B cell (primary cell): Measurements from ENCODE around the gene IL10. TPM values are rescaled to one million over a fixed set of nuclear protein-coding genes. Genes with fewer than 3 reads are reported as not detected.

Experiments
- ATAC-seq: fragments of 200-7000 bp; cut with Tn5 transposase; one replicate; pipeline ENCODE4 v1.10.0; 2021; ENCODE audit warnings: low read depth, mild to moderate bottlenecking, moderate number of reproducible peaks, moderate library complexity
- CTCF ChIA-PET: fragments of 350-600 bp; sonication (Branson Sonifier 250); formaldehyde crosslinking; loops from one replicate; lab custom pipeline; 2021; ENCODE audit warnings: antibody characterized with exemption, inconsistent platforms; lab: Charles Lee
- POLR2A ChIA-PET: fragments of 350-600 bp; sonication (Branson Sonifier 250); formaldehyde crosslinking; loops from one replicate; lab custom pipeline; 2021; ENCODE audit warnings: antibody characterized with exemption; lab: Charles Lee
- DNase-seq: peaks from one replicate; pipeline ENCODE4 v3.0.0; 2013
- H2AFZ ChIP-seq: 2 replicates; pipeline ENCODE4 v1.6.1; 2012; ENCODE audit warnings: mild to moderate bottlenecking, low read depth, low read length; ENCODE audit not compliant: insufficient read depth, poor library complexity, severe bottlenecking
- H3K27ac ChIP-seq, 2 donors: 1 replicate in 1 of 2; 2 replicates in 1 of 2; pipeline ENCODE4 v1.5.1; 2012 to 2013; ENCODE audit warnings: low read length in 2 of 2, mild to moderate bottlenecking in 2 of 2, moderate library complexity in 1 of 2
- H3K27me3 ChIP-seq, 4 experiments: fragments of 200-600 bp in 1 of 4; sonication (generic) in 1 of 4; replicated peaks in 1 of 4; 1 replicate in 2 of 4; 2 replicates in 2 of 4; pipeline versions ENCODE4 v1.6.1 to v1.7.0; 2013 to 2016; ENCODE audit warnings: low read length in 3 of 4, mild to moderate bottlenecking in 2 of 4, mixed read lengths in 1 of 4, moderate library complexity in 1 of 4; ENCODE audit not compliant: insufficient read depth in 4 of 4, control insufficient read depth in 3 of 4; ENCODE audit errors: control extremely low read depth in 1 of 4
- H3K36me3 ChIP-seq, 2 experiments: replicated peaks in 1 of 2; 1 replicate in 1 of 2; 2 replicates in 1 of 2; pipeline versions ENCODE4 v1.6.1 to v1.7.1; 2013; ENCODE audit warnings: low read length in 1 of 2; ENCODE audit not compliant: insufficient read depth in 2 of 2, control insufficient read depth in 1 of 2; ENCODE audit errors: control extremely low read depth in 1 of 2, extremely low read depth in 1 of 2
- H3K4me1 ChIP-seq, 2 donors: fragments of 200-600 bp in 1 of 2; sonication (generic) in 1 of 2; 1 replicate in 1 of 2; 2 replicates in 1 of 2; pipeline versions ENCODE4 v1.5.1 to v1.6.1; 2013 to 2017; ENCODE audit warnings: low read length in 2 of 2; ENCODE audit not compliant: control insufficient read depth in 2 of 2, insufficient read depth in 2 of 2
- H3K4me2 ChIP-seq: replicated peaks from 2 replicates; pipeline ENCODE3; 2012; ENCODE audit warnings: mild to moderate bottlenecking, low read depth, low read length; ENCODE audit not compliant: poor library complexity, severe bottlenecking
- H3K4me3 ChIP-seq, 5 experiments: fragments of 200-600 bp in 1 of 5; sonication (generic) in 1 of 5; 1 replicate in 3 of 5; 2 replicates in 2 of 5; pipeline versions ENCODE4 v1.5.1 to v1.7.0; 2011 to 2016; ENCODE audit warnings: low read length in 4 of 5, mild to moderate bottlenecking in 4 of 5, low read depth in 2 of 5, control low read depth in 1 of 5, moderate library complexity in 1 of 5; ENCODE audit not compliant: insufficient read depth in 1 of 5; ENCODE audit errors: control extremely low read depth in 1 of 5, extremely low read depth in 1 of 5
- H3K79me2 ChIP-seq: fragments of 200-600 bp; sonication (generic); one replicate; pipeline ENCODE4 v1.6.0; 2016; ENCODE audit warnings: low read length; ENCODE audit not compliant: control insufficient read depth, insufficient read depth
- H3K9ac ChIP-seq: fragments of 200-600 bp; sonication (generic); 2 replicates; pipeline ENCODE4 v1.6.1; 2017; ENCODE audit warnings: mild to moderate bottlenecking, low read length, moderate library complexity
- H3K9me3 ChIP-seq, 3 donors: one replicate each; pipeline versions ENCODE4 v1.6.1 to v1.7.1; 2013; ENCODE audit warnings: low read length in 2 of 3; ENCODE audit not compliant: control insufficient read depth in 2 of 3, insufficient read depth in 1 of 3; ENCODE audit errors: control extremely low read depth in 1 of 3
- H4K20me1 ChIP-seq: 2 replicates; pipeline ENCODE4 v1.6.0; 2012; ENCODE audit warnings: mild to moderate bottlenecking, low read length; ENCODE audit not compliant: insufficient read depth, control insufficient read depth, poor library complexity, severe bottlenecking
- H3K27ac Mint-ChIP-seq: one replicate; pipeline ENCODE4 v1.8.0; 2021; ENCODE audit warnings: mixed read lengths
- H3K27me3 Mint-ChIP-seq: one replicate; pipeline ENCODE4 v1.8.0; 2021; ENCODE audit warnings: mixed read lengths
- H3K4me1 Mint-ChIP-seq: one replicate; pipeline ENCODE4 v1.8.0; 2021; ENCODE audit warnings: mixed read lengths
- H3K4me3 Mint-ChIP-seq: one replicate; pipeline ENCODE4 v1.8.0; 2021; ENCODE audit warnings: mixed read lengths
- H3K9me3 Mint-ChIP-seq: one replicate; pipeline ENCODE4 v1.8.0; 2022; ENCODE audit warnings: mixed read lengths; ENCODE audit not compliant: insufficient read depth
- EZH2 ChIP-seq: IDR thresholded peaks from 2 replicates; pipeline ENCODE4 v1.6.1; 2012; ENCODE audit warnings: borderline replicate concordance, low read depth, mild to moderate bottlenecking, moderate library complexity, low read length; ENCODE audit not compliant: insufficient read depth, poor library complexity, severe bottlenecking
- WGBS: methylation state at CpG from one replicate; pipeline ENCODE4 v1.1.5; 2013; ENCODE audit warnings: missing lambda C conversion rate; ENCODE audit not compliant: insufficient coverage; 5-methylcytosine and 5-hydroxymethylcytosine counted together
- intact Hi-C: fragments of 100-400 bp; cut with micrococcal nuclease; formaldehyde crosslinking; loops from one replicate; pipeline ENCODE4 v1.10.0; 2022
- polyA plus RNA-seq: library from polyadenylated mRNA; depleted of rRNA; stranded (reverse); fragments of >200 nt; gene quantifications from 2 replicates; pipeline ENCODE4 v1.2.3, GENCODE V29; 2012
- total RNA-seq, 2 donors: library from RNA; stranded (reverse); fragments of 120-200 nt in 1 of 2; gene quantifications; 1 replicate in 1 of 2; 2 replicates in 1 of 2; pipeline versions ENCODE4 v1.2.3 to v1.2.4, GENCODE V29; 2013 to 2022
- TF ChIP-seq, protein P1 (sequence below): fragments of 200-600 bp; IDR thresholded peaks from one replicate; pipeline ENCODE4 v1.8.0; 2022; ENCODE audit warnings: antibody characterized with exemption, mild to moderate bottlenecking

IL10 gene
- total and polyA plus RNA-seq, 2 donors (not counting 1 experiment from before 2014, with no cell fraction given) = 0.37 to 0.69 TPM

GRCh38 chr1:206769304-206769731 is 3.0 kb downstream of the IL10 start:
- ChIA-PET CTCF (interaction anchor here (0.6 to 10.9 kb wide), 11 partner anchors 8 to 213 kb away, joined by 3 to 81 read pairs (median 3); no protein-coding TSS in a partner anchor), POLR2A (interaction anchor here (0.8 to 1.1 kb wide), 2 partner anchors 26 to 34 kb away, joined by 3 to 4 read pairs; no protein-coding TSS in a partner anchor)
- Mint-ChIP-seq H3K4me3 (peak overlapping the region; percentile 48), H3K9me3 (no peaks in the 10 kb centered on the region), H3K27ac (peak overlapping the region; percentile 66), H3K27me3 (no peaks in the 10 kb centered on the region), H3K4me1 (peaks cover 80% of the 10 kb centered on the region)
- H3K9me3 ChIP-seq = no peaks in the 10 kb centered on the region
- TF ChIP-seq, protein P1, sequence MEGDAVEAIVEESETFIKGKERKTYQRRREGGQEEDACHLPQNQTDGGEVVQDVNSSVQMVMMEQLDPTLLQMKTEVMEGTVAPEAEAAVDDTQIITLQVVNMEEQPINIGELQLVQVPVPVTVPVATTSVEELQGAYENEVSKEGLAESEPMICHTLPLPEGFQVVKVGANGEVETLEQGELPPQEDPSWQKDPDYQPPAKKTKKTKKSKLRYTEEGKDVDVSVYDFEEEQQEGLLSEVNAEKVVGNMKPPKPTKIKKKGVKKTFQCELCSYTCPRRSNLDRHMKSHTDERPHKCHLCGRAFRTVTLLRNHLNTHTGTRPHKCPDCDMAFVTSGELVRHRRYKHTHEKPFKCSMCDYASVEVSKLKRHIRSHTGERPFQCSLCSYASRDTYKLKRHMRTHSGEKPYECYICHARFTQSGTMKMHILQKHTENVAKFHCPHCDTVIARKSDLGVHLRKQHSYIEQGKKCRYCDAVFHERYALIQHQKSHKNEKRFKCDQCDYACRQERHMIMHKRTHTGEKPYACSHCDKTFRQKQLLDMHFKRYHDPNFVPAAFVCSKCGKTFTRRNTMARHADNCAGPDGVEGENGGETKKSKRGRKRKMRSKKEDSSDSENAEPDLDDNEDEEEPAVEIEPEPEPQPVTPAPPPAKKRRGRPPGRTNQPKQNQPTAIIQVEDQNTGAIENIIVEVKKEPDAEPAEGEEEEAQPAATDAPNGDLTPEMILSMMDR = no peak
- TF ChIP-seq EZH2 = no peak
- H3K9ac ChIP-seq = no peak overlapping the region
- H3K27me3 ChIP-seq = no peaks in the 10 kb centered on the region
- H3K4me1 ChIP-seq = peaks cover 65 to 71% of the 10 kb centered on the region in 2 donors
- H2AFZ ChIP-seq = no peak overlapping the region
- peak overlapping the region; percentile 25 for H3K4me2 ChIP-seq
- no peaks in the 10 kb centered on the region for H4K20me1 ChIP-seq
- ATAC-seq (peak; percentile 28), DNase-seq (peak; percentile 42)
- intact Hi-C loops = loop anchor here (5.0 kb wide), 1 partner anchor 38 kb away; no protein-coding TSS in a partner anchor
- no peaks in the 10 kb centered on the region for H3K79me2 ChIP-seq
- H3K4me3 ChIP-seq = no peak overlapping the region
- no peak overlapping the region for H3K27ac ChIP-seq
- WGBS = 50% methylated on average over 7 of the region's 7 CpGs
- H3K36me3 ChIP-seq = no peaks in the 10 kb centered on the region
